ENCODE data around the gene PLCB4.

DNA sequence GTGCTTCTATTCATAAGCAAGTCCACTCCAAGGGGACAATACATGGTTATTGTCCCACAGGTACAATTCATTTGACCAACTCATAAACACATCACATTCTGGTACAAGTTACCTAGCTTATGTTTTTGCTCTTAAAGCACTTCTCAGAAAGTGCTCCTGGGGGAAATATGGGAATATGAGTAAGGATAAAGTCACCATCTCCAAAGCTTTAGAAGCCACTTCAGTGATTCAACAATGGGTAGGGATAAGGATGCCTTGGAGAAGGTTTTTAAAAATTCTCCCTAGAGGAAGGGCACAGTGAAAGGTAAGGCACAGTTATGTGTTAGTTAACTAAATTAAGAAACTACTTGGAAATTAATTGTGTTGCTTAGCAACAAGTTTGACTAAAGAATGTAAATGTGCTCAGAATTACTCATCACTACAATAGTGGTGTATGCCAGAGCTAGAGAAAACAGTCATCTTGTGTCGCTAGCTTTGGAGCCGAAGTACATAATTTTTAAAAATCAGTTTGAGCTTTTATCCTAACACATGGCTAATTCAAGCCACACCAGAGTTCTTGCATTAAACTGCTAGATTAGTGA, 406.0 kb downstream of the PLCB4 start:
- no peak for TF ChIP-seq POLR2A (IDR thresholded peaks at IDR 0.05; ENCODE audit: low read depth, low read length)
- no peak for TF ChIP-seq TAF1 (IDR thresholded peaks at IDR 0.05; ENCODE audit: borderline replicate concordance, low read depth, low read length)
